ENCODE results near the gene CHD6.

Gene CHD6

DNA sequence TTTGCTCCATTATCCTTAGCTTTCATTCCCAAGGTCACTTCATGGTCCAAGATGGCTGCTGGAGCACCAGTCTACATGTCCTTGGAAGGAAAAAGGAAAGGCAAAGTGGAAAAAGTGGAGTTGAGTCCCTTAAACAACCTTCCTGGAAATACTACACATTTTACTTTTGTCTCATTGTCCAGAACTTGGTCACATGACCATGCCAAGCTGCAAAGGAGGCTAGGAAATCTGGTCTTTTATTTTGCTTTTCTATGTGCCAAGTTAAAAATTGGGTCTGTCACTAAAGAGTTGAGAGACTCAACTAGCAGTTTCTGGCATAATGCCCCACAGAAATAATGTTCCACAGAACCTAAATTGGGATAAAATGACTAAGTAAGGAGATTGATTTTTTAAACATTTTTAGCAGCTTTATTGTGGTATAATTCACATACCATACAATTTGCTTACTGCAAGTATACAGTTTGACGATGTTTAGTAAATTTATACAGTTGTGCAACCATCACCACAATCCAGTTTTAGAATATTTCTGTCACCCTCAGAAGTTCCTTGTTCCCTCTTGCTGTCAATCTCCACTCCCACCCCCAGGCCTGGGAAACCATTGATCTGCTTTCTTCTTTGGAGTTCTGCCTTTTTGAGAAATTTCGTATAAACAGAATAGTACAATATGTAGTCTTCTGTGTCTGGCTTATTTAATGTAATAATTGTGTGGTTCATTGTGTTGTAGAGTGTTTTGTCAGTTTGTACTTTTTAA is 5.6 kb upstream of the CHD6 start:
- no peaks in the 10 kb centered on the region for H4K20me1 ChIP-seq
- peaks cover 9 to 69% (median 28%) of the 10 kb centered on the region in 10 experiments for H3K4me1 ChIP-seq
- H3K9ac ChIP-seq, result peak overlapping the region in 3 of 11 experiments; percentile 1 to 36 (median 13); a peak in 3 of 22 replicates
- peak overlapping the region in 4 of 11 experiments; percentile 52 to 68 (median 58); a peak in 8 of 22 replicates for H3K27ac ChIP-seq
- peak overlapping the region in 8 of 11 experiments; percentile 6 to 84 (median 54); a peak in 14 of 22 replicates for H3K4me2 ChIP-seq
- H3K36me3 ChIP-seq, result no peaks in the 10 kb centered on the region
- peaks cover 0 to 11% (median 8%) of the 10 kb centered on the region in 11 experiments; a peak in 15 of 22 replicates for H3K9me3 ChIP-seq (replicated peaks in 1 of 11)
- H3K4me3 ChIP-seq, result peak overlapping the region in 2 of 10 experiments; percentile 11 to 13; a peak in 2 of 20 replicates
- H3K27me3 ChIP-seq, result no peaks in the 10 kb centered on the region; a peak in 1 of 22 replicates
- peak in 1 of 11 experiments; percentile 49; a peak in 1 of 22 replicates for TF ChIP-seq Cebpa-rat (IDR thresholded peaks at IDR 0.05)

DNA sequence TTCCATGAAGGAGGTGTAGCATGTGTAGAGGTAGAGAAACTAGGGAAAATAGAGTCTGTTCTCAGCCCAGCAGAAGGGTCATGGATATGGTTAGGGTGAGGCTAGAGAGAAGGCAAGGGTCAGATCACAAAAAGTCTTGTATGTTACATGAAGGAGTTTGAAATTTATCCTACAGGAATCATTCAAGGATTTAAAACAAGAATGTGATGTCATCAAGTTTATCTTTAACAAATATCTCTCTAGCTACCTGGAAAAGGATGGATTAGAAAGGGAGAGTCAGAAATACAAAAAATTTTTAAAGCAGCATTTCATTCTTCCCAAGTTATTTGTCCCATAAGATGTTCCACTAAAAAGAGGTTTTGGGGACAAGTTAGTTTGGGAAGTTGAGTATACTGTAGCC is 4.4 kb upstream of the CHD6 start:
- Histone ChIP-seq H3K4me1 (peaks cover under 1 to 58% (median 18%) of the 10 kb centered on the region in 10 experiments; a peak in 18 of 20 replicates), H3K36me3 (no peaks in the 10 kb centered on the region), H3K27ac (no peak overlapping the region), H3K4me3 (no peak overlapping the region), H3K27me3 (no peaks in the 10 kb centered on the region; a peak in 1 of 22 replicates), H3K9ac (no peak overlapping the region), H3K9me3 (replicated peaks in 1 of 11) (peaks cover 0 to 8% (median 6%) of the 10 kb centered on the region in 11 experiments; a peak in 15 of 22 replicates), H3K4me2 (peak overlapping the region in 3 of 11 experiments; percentile 66 to 84 (median 81); a peak in 6 of 22 replicates), H4K20me1 (peaks cover 0 to under 1% (median 0%) of the 10 kb centered on the region in 11 experiments; a peak in 3 of 22 replicates)
- TF ChIP-seq Cebpa-rat (IDR thresholded peaks at IDR 0.05), result no peak

DNA sequence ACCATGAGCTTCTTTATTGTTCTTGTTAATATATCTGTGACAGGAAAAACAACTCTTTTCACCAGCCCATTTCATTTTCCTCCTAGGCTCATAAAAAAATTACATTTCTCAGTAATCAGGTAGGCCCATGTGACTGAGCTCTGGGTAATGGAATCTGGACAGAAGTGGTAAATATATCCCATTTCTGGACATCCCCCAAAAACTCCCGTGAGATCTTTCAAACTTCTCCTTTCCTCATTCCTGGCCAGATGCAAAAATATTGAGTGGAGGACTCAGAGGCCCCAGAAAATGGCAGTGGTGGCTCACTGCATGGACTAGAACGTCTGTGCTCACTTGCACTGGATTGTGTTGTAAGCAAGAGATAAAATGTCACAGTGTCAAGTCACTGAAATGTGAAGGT is 3.8 kb upstream of the CHD6 start:
- no peak for TF ChIP-seq Cebpa-rat (IDR thresholded peaks at IDR 0.05)
- H3K9me3 ChIP-seq (replicated peaks in 1 of 11), result peaks cover 0 to 2% (median under 1%) of the 10 kb centered on the region in 11 experiments; a peak in 7 of 22 replicates
- peaks cover 2 to 7% (median 5%) of the 10 kb centered on the region in 11 experiments; a peak in 19 of 22 replicates for H4K20me1 ChIP-seq
- H3K9ac ChIP-seq, result no peak overlapping the region
- H3K4me3 ChIP-seq, result no peak overlapping the region
- no peaks in the 10 kb centered on the region for H3K36me3 ChIP-seq
- peaks cover 4 to 60% (median 21%) of the 10 kb centered on the region in 10 experiments for H3K4me1 ChIP-seq
- H3K27ac ChIP-seq, result no peak overlapping the region
- H3K4me2 ChIP-seq, result peak overlapping the region in 5 of 11 experiments; percentile 11 to 84 (median 66); a peak in 8 of 22 replicates
- H3K27me3 ChIP-seq, result no peaks in the 10 kb centered on the region; a peak in 1 of 22 replicates

GRCh38 chr20:41621421-41621820 is 3.2 kb upstream of the CHD6 start:
- peaks cover 7 to 12% (median 10%) of the 10 kb centered on the region in 11 experiments; a peak in 20 of 22 replicates for H4K20me1 ChIP-seq
- no peaks in the 10 kb centered on the region for H3K36me3 ChIP-seq
- no peak overlapping the region for H3K9ac ChIP-seq
- H3K9me3 ChIP-seq (replicated peaks in 1 of 11), result no peaks in the 10 kb centered on the region
- H3K27ac ChIP-seq, result no peak overlapping the region
- no peak for TF ChIP-seq Cebpa-rat (IDR thresholded peaks at IDR 0.05)
- no peak overlapping the region for H3K4me3 ChIP-seq
- peak overlapping the region in 4 of 11 experiments; percentile 27 to 84 (median 74); a peak in 8 of 22 replicates for H3K4me2 ChIP-seq
- no peaks in the 10 kb centered on the region; a peak in 1 of 22 replicates for H3K27me3 ChIP-seq
- peaks cover 9 to 66% (median 27%) of the 10 kb centered on the region in 10 experiments for H3K4me1 ChIP-seq

DNA sequence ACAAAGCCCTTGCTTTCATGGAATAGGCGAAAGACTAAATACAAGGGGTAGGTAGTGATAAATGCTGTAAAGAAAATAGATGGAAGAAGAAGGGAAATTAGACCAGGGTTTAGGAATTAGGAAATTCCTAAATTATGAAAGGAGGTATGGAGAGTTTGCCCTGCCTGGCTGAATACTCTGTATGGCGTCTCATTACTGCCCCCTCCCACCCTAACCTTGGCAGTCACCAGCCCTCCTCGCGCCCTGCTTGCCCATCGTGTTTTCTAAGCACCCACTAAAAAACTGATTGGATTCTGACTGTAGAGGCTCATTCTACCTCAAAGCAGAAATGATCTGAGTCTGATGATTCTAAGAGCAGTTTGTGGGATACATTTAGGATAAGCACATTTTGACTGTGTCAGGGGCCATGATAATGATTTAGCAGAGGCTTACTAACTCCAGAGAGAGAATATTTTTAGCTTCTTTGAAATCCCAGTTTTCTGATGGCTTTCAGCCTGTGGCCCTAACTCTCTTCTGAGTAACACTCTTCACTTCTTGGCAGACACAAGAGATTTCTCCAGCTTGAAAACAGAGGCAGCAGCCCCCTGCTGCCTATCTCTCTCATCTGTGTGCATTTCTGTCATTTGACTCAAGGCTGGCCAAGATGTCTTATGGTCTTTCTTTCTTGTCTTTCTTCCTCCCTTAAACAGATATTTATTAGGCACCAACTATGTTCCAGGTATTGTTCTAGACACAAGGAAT is 1.4 kb upstream of the CHD6 start:
- TF ChIP-seq Cebpa-rat (IDR thresholded peaks at IDR 0.05), result no peak
- peaks cover 14 to 31% (median 29%) of the 10 kb centered on the region in 11 experiments; a peak in 20 of 22 replicates for H4K20me1 ChIP-seq
- H3K36me3 ChIP-seq, result 0 out of 22 replicates have a peak, but pooled peaks cover 0 to 3% (median 0%) of the 10 kb centered on the region in 11 experiments
- H3K9ac ChIP-seq, result no peak overlapping the region
- H3K27me3 ChIP-seq, result no peaks in the 10 kb centered on the region; a peak in 1 of 22 replicates
- peak overlapping the region in 5 of 10 experiments; percentile 66 to 98 (median 96); a peak in 6 of 20 replicates for H3K4me3 ChIP-seq
- peaks cover 28 to 74% (median 45%) of the 10 kb centered on the region in 10 experiments for H3K4me1 ChIP-seq
- peak overlapping the region; percentile 87 to 96 (median 92); a peak in 21 of 22 replicates for H3K4me2 ChIP-seq
- H3K27ac ChIP-seq, result no peak overlapping the region
- peaks cover 0 to 3% (median 0%) of the 10 kb centered on the region in 11 experiments; a peak in 1 of 22 replicates for H3K9me3 ChIP-seq (replicated peaks in 1 of 11)

- no peaks in the 10 kb centered on the region; a peak in 1 of 22 replicates for H3K27me3 ChIP-seq
Measured at GRCh38 chr20:41618807-41619311, 682 bp upstream of the CHD6 start.

DNA sequence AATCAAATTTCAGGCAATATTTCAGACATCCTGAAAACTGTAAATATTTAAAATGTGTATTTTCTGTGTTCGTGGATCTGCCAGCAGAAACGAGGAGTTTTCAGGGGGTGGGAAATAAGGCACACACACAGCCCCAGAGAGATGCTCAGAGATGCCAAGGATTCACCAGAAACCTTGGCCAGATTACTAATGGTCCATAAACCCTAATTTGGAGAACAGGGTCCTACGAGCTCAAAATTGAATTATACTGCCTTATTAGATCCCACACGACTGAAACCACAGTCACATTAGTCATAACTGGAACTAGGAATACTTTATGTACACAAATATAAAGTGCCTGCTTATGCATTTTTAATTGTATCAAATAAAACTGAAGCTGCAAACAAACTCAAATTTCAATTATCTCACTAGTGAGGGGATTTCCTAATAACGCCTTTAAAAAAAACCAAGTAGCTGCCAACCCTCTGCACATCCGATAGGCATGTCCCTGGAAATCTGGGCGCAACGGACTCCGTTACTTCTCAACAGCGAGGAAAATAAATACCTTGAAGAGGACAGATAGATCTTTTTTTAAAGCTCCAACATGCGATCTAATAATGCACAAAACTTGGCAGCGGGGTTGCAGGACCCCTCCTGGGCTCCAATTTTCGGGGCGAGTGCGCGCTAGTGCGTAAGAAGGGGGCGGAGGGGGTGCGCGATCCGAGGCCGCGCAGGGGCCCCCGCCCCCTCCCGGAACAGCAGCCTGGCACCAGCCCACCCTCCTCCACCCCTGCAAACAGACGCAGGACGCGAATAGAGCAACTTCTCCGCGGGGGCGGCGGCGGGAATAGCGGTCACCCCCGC is 897 bp downstream of the CHD6 start:
- peaks cover 29 to 55% (median 34%) of the 10 kb centered on the region in 10 experiments for H3K4me1 ChIP-seq
- peaks cover 0 to 10% (median 7%) of the 10 kb centered on the region in 11 experiments; a peak in 10 of 22 replicates for H3K9me3 ChIP-seq (replicated peaks in 1 of 11)
- H3K27ac ChIP-seq, result peak overlapping the region; percentile 92 to 98 (median 95)
- peak overlapping the region; percentile 95 to 99 (median 97) for H3K9ac ChIP-seq
- no peak for TF ChIP-seq Cebpa-rat (IDR thresholded peaks at IDR 0.05)
- H3K4me3 ChIP-seq, result peak overlapping the region; percentile 78 to 99 (median 97)
- peaks cover 0 to 13% (median 6%) of the 10 kb centered on the region in 11 experiments; a peak in 7 of 22 replicates for H3K36me3 ChIP-seq
- H3K4me2 ChIP-seq, result peak overlapping the region; percentile 82 to 94 (median 89)
- H3K27me3 ChIP-seq, result no peaks in the 10 kb centered on the region; a peak in 1 of 22 replicates
- peaks cover 21 to 51% (median 39%) of the 10 kb centered on the region in 11 experiments; a peak in 20 of 22 replicates for H4K20me1 ChIP-seq

More at GRCh38 chr20:41618807-41619311, 682 bp upstream of the CHD6 start:
- peaks cover 14 to 38% (median 32%) of the 10 kb centered on the region in 11 experiments; a peak in 20 of 22 replicates for H4K20me1 ChIP-seq
- peak overlapping the region; percentile 66 to 99 (median 97) for H3K4me3 ChIP-seq
- H3K4me2 ChIP-seq, result peak overlapping the region; percentile 87 to 96 (median 92)
- TF ChIP-seq Cebpa-rat (IDR thresholded peaks at IDR 0.05), result no peak
- peak overlapping the region; percentile 59 to 77 (median 71); a peak in 19 of 22 replicates for H3K9ac ChIP-seq
- peaks cover 0 to 3% (median 0%) of the 10 kb centered on the region in 11 experiments; a peak in 3 of 22 replicates for H3K9me3 ChIP-seq (replicated peaks in 1 of 11)
- H3K27ac ChIP-seq, result peak overlapping the region in 6 of 11 experiments; percentile 27 to 65 (median 49); a peak in 10 of 22 replicates
- H3K36me3 ChIP-seq, result 0 out of 22 replicates have a peak, but pooled peaks cover 0 to 4% (median 0%) of the 10 kb centered on the region in 11 experiments
- H3K4me1 ChIP-seq, result peaks cover 29 to 69% (median 40%) of the 10 kb centered on the region in 10 experiments
